Neuronal stem cell (in vitro differentiated cells): ENCODE measurements around the gene ZCCHC24.

ENCODE experiments used
- DNase-seq: peaks from one replicate; pipeline ENCODE4 v3.0.0-alpha.2; 2013; ENCODE audit warnings: low spot score
- H2AFZ ChIP-seq: one replicate; pipeline ENCODE4 v1.6.1; 2013; ENCODE audit warnings: mild to moderate bottlenecking, low read length, inconsistent platforms
- H2AK5ac ChIP-seq: 2 replicates; pipeline ENCODE4 v1.6.1; 2013; ENCODE audit warnings: low read depth, mild to moderate bottlenecking, inconsistent platforms, low read length, moderate library complexity, mixed read lengths
- H2BK120ac ChIP-seq: 2 replicates; pipeline ENCODE4 v1.6.1; 2013; ENCODE audit warnings: low read depth, mild to moderate bottlenecking, inconsistent platforms, low read length, moderate library complexity, mixed read lengths
- H2BK12ac ChIP-seq: one replicate; pipeline ENCODE4 v1.6.1; 2013; ENCODE audit warnings: low read length, inconsistent platforms
- H2BK15ac ChIP-seq: 2 replicates; pipeline ENCODE4 v1.6.1; 2013; ENCODE audit warnings: mild to moderate bottlenecking, low read length, inconsistent platforms, mixed read lengths
- H2BK5ac ChIP-seq: one replicate; pipeline ENCODE4 v1.6.1; 2013; ENCODE audit warnings: inconsistent platforms, mild to moderate bottlenecking, low read length, moderate library complexity
- H3K14ac ChIP-seq: one replicate; pipeline ENCODE4 v1.6.1; 2013; ENCODE audit warnings: low read length, inconsistent platforms
- H3K18ac ChIP-seq: 2 replicates; pipeline ENCODE4 v1.6.1; 2013; ENCODE audit warnings: low read length, inconsistent platforms
- H3K23ac ChIP-seq: 2 replicates; pipeline ENCODE4 v1.6.1; 2013; ENCODE audit warnings: low read depth, mild to moderate bottlenecking, mixed read lengths, low read length, inconsistent platforms; ENCODE audit not compliant: poor library complexity
- H3K27ac ChIP-seq: replicated peaks from 3 replicates; pipeline ENCODE4 v1.5.1; 2013; ENCODE audit warnings: low read length, inconsistent platforms
- H3K27me3 ChIP-seq, 3 experiments: 2 replicates each; pipeline ENCODE4 v1.6.1; 2013; ENCODE audit warnings: low read length in 3 of 3, mild to moderate bottlenecking in 2 of 3, inconsistent platforms in 1 of 3, low read depth in 1 of 3, mixed read lengths in 1 of 3, moderate library complexity in 1 of 3; ENCODE audit not compliant: control insufficient read depth in 3 of 3, insufficient read depth in 3 of 3
- H3K36me3 ChIP-seq, 2 donors: replicated peaks in 1 of 2; 2 replicates each; pipeline ENCODE4 v1.6.1; 2013; ENCODE audit warnings: low read length in 2 of 2; ENCODE audit not compliant: control insufficient read depth in 2 of 2, insufficient read depth in 2 of 2
- H3K4ac ChIP-seq: 2 replicates; pipeline ENCODE4 v1.6.1; 2013; ENCODE audit warnings: inconsistent platforms, mild to moderate bottlenecking, low read length, moderate library complexity
- H3K4me1 ChIP-seq, 2 donors: 1 replicate in 1 of 2; 2 replicates in 1 of 2; pipeline ENCODE4 v1.6.1; 2013; ENCODE audit warnings: low read length in 2 of 2, low read depth in 1 of 2; ENCODE audit not compliant: control insufficient read depth in 2 of 2, insufficient read depth in 1 of 2
- H3K4me2 ChIP-seq: one replicate; pipeline ENCODE4 v1.6.1; 2013; ENCODE audit warnings: mild to moderate bottlenecking, low read length, inconsistent platforms; ENCODE audit not compliant: insufficient read depth, poor library complexity, severe bottlenecking
- H3K4me3 ChIP-seq, 2 donors: 2 replicates each; pipeline ENCODE4 v1.5.1; 2013; ENCODE audit warnings: low read length in 2 of 2, mild to moderate bottlenecking in 2 of 2, inconsistent platforms in 1 of 2, moderate library complexity in 1 of 2
- H3K79me1 ChIP-seq: one replicate; pipeline ENCODE4 v1.6.1; 2013; ENCODE audit warnings: low read depth, mild to moderate bottlenecking, inconsistent platforms, low read length, moderate library complexity
- H3K9ac ChIP-seq: one replicate; pipeline ENCODE4 v1.6.1; 2013; ENCODE audit warnings: mild to moderate bottlenecking, low read depth, low read length, inconsistent platforms; ENCODE audit not compliant: poor library complexity
- H3K9me3 ChIP-seq, 2 donors: replicated peaks in 1 of 2; 2 replicates each; pipeline versions ENCODE3 to v1.6.1; 2013; ENCODE audit warnings: low read length in 2 of 2, mild to moderate bottlenecking in 2 of 2, inconsistent platforms in 1 of 2, low read depth in 1 of 2, mixed read lengths in 1 of 2, moderate library complexity in 1 of 2; ENCODE audit not compliant: control insufficient read depth in 2 of 2, insufficient read depth in 1 of 2
- H4K8ac ChIP-seq: one replicate; pipeline ENCODE4 v1.6.1; 2013; ENCODE audit warnings: low read depth, mild to moderate bottlenecking, inconsistent platforms, low read length, moderate library complexity
- H4K91ac ChIP-seq: one replicate; pipeline ENCODE4 v1.6.1; 2013; ENCODE audit warnings: low read length, low read depth, mild to moderate bottlenecking, inconsistent platforms; ENCODE audit not compliant: poor library complexity
- WGBS, 2 donors: extraction: QIAGEN DNeasy Blood & Tissue Kit; methylation state at CpG; one replicate each; pipeline ENCODE4 v1.1.7; 2013; ENCODE audit warnings: missing lambda C conversion rate in 2 of 2, mixed read lengths in 1 of 2; ENCODE audit not compliant: insufficient read length in 2 of 2, insufficient replicate concordance in 1 of 2; ENCODE audit errors: extremely low coverage in 2 of 2; 5-methylcytosine and 5-hydroxymethylcytosine counted together

The ZCCHC24 gene

DNA sequence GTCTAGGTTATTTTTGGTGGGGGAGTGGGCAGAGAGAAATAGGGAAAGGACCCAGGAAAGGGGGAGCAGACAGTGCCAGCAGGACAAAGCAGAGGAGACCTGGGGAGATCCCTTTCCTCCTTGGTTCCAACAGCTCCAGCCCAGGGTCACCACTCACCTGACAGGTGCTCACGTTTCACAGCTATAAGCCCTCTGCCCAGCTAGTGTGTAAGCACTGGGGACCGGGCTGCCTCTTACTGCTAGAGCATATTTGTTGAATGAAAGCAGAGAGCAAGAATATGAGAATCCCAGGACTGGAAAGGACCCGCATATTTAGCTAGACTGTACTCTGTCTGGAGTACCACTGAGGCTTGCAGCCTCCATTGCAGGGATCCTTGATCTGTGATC lies 6.7 kb downstream of the ZCCHC24 start:
- DNase-seq: no peak
- no peak overlapping the region for H3K4ac ChIP-seq
- peaks cover 0 to 4% (median 0%) of the 10 kb centered on the region in 3 experiments for H3K27me3 ChIP-seq
- H3K27ac ChIP-seq: no peak overlapping the region
- H3K4me2 ChIP-seq: no peak overlapping the region
- WGBS, 2 donors: no CpG with 5 or more reads among the region's 3 CpGs
- H2BK12ac ChIP-seq: no peak overlapping the region
- no peak overlapping the region for H3K23ac ChIP-seq
- H2AK5ac ChIP-seq: no peak overlapping the region
- no peak overlapping the region for H2AFZ ChIP-seq
- no peak overlapping the region for H2BK5ac ChIP-seq
- H3K18ac ChIP-seq: no peak overlapping the region
- no peak overlapping the region for H4K91ac ChIP-seq
- no peak overlapping the region for H3K4me3 ChIP-seq
- no peak overlapping the region for H4K8ac ChIP-seq
- no peaks in the 10 kb centered on the region for H3K79me1 ChIP-seq
- H2BK120ac ChIP-seq: no peak overlapping the region
- no peaks in the 10 kb centered on the region for H3K9me3 ChIP-seq
- no peak overlapping the region for H3K14ac ChIP-seq
- no peak overlapping the region for H2BK15ac ChIP-seq
- H3K36me3 ChIP-seq: no peaks in the 10 kb centered on the region
- H3K4me1 ChIP-seq: peaks cover 1 to 13% of the 10 kb centered on the region in 2 donors
- H3K9ac ChIP-seq: no peak overlapping the region

DNA sequence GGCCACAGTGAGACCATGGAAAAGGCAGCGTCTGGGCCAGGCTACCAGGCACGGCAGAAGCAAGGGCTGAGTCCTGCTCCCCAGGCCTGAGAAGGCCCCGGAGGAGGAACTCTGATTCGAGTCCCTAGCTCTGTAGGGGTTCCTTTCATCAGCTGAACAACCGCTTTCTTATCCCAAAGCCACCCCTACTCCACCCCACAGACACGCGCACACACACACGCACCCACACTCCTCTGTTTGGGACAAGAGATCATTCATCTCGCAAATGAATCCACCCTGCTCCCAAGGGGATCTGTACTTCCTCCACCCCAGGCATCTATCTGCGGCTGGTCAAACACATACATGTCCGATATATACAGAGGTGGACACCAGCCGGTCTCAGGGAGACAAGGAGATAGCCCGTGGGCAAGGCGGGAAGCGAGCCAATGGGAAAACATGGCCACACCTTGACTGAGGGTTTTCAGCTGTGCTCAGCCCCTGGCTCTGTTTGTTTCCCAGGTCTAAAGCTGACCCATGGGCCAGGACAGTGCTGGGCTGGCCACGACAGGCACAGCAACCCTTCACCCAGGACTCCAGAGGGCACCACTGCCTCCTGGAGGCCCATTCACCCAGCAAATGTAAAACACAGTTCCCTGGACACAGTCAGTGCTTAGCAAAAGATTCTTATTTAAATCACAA lies 7.3 kb downstream of the ZCCHC24 start:
- DNase-seq: no peak
- no CpG with 5 or more reads among the region's 16 CpGs for WGBS, 2 donors
- H3K9ac ChIP-seq: no peak overlapping the region
- no peak overlapping the region for H3K4me3 ChIP-seq
- no peak overlapping the region for H2AK5ac ChIP-seq
- H2BK15ac ChIP-seq: no peak overlapping the region
- no peak overlapping the region for H3K4me2 ChIP-seq
- no peak overlapping the region for H3K23ac ChIP-seq
- no peak overlapping the region for H2BK120ac ChIP-seq
- no peak overlapping the region for H3K18ac ChIP-seq
- no peak overlapping the region for H4K8ac ChIP-seq
- no peak overlapping the region for H2BK5ac ChIP-seq
- H3K79me1 ChIP-seq: no peaks in the 10 kb centered on the region
- H2BK12ac ChIP-seq: no peak overlapping the region
- H3K9me3 ChIP-seq: no peaks in the 10 kb centered on the region
- H4K91ac ChIP-seq: no peak overlapping the region
- H3K36me3 ChIP-seq: no peaks in the 10 kb centered on the region
- no peak overlapping the region for H3K27ac ChIP-seq
- H2AFZ ChIP-seq: no peak overlapping the region
- no peak overlapping the region for H3K4ac ChIP-seq
- H3K14ac ChIP-seq: peak overlapping the region; percentile 10
- H3K4me1 ChIP-seq: peaks cover 0 to 12% of the 10 kb centered on the region in 2 donors
- H3K27me3 ChIP-seq: no peaks in the 10 kb centered on the region

DNA sequence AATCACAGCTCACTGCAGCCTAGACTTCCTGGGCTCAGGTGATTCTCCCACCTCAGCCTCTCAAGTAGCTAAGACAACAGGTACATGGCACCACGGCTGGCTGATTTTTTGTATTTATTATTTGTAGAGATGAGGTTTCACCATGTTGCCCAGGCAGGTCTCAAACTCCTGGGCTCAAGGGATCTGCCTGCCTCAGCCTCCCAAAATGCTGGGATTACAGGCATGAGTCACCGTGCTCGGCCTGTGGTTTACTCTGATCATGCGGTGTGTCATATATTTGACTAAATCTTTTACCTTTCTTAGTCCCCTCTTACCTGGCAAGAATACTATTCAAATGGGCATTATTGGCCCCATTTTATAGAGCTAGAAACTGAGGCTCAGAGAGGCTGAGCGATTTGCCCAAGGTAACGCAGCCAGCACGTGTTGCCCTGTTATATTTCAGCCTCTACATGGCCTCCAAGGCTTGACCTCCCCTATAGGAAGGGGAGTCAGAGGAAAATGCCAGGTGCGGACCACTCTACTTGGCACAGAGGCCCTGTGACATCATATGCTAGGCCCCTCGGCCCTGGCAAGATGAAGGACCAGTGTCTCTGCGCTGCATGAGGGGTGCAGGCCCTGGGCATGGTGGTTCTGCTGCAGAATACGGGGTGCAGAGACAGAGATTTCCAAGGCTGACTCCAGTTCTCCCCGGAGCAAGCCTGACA lies 8.2 kb downstream of the ZCCHC24 start:
- no peak overlapping the region for H3K18ac ChIP-seq
- no peak overlapping the region for H2BK5ac ChIP-seq
- no peaks in the 10 kb centered on the region for H3K79me1 ChIP-seq
- H3K36me3 ChIP-seq: no peaks in the 10 kb centered on the region
- no peaks in the 10 kb centered on the region for H3K9me3 ChIP-seq
- no peak overlapping the region for H3K4me3 ChIP-seq
- no peak overlapping the region for H3K4ac ChIP-seq
- no peak overlapping the region for H3K23ac ChIP-seq
- DNase-seq: no peak
- H4K91ac ChIP-seq: no peak overlapping the region
- no peak overlapping the region for H2AK5ac ChIP-seq
- H2BK12ac ChIP-seq: no peak overlapping the region
- no peak overlapping the region for H2AFZ ChIP-seq
- H3K4me1 ChIP-seq: peaks cover 0 to 14% of the 10 kb centered on the region in 2 donors
- H3K4me2 ChIP-seq: no peak overlapping the region
- H3K27ac ChIP-seq: no peak overlapping the region
- no peaks in the 10 kb centered on the region for H3K27me3 ChIP-seq
- H4K8ac ChIP-seq: no peak overlapping the region
- no peak overlapping the region for H3K9ac ChIP-seq
- no CpG with 5 or more reads among the region's 12 CpGs for WGBS, 2 donors
- H3K14ac ChIP-seq: no peak overlapping the region
- H2BK120ac ChIP-seq: no peak overlapping the region
- no peak overlapping the region for H2BK15ac ChIP-seq

DNA sequence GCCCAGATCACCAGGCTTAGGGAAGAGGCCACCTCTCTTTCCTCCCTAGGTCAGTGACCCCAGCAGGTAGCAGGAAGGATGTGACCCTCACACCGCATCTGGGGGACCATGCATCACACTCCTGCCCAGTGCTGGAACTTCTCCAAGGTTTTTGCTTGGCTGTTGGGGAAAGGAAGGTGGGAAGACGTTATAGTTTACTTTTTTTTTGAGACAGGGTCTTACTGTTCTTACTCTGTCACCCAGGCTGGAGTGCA lies 8.6 kb downstream of the ZCCHC24 start:
- peaks cover 0 to 14% of the 10 kb centered on the region in 2 donors for H3K4me1 ChIP-seq
- H2AK5ac ChIP-seq: peak overlapping the region; percentile 35
- H3K18ac ChIP-seq: no peak overlapping the region
- H3K4me3 ChIP-seq: no peak overlapping the region
- no peak overlapping the region for H4K91ac ChIP-seq
- no peak overlapping the region for H2BK120ac ChIP-seq
- H2BK15ac ChIP-seq: peak overlapping the region; percentile 42
- no peak overlapping the region for H2BK5ac ChIP-seq
- no peak overlapping the region for H3K4ac ChIP-seq
- H3K36me3 ChIP-seq: no peaks in the 10 kb centered on the region
- H3K27me3 ChIP-seq: no peaks in the 10 kb centered on the region
- no peak overlapping the region for H3K23ac ChIP-seq
- H3K27ac ChIP-seq: no peak overlapping the region
- no CpG with 5 or more reads among the region's 2 CpGs for WGBS, 2 donors
- no peaks in the 10 kb centered on the region for H3K9me3 ChIP-seq
- H3K79me1 ChIP-seq: no peaks in the 10 kb centered on the region
- H2BK12ac ChIP-seq: no peak overlapping the region
- no peak overlapping the region for H3K9ac ChIP-seq
- H3K4me2 ChIP-seq: no peak overlapping the region
- H4K8ac ChIP-seq: no peak overlapping the region
- no peak overlapping the region for H2AFZ ChIP-seq
- no peak overlapping the region for H3K14ac ChIP-seq
- no peak for DNase-seq
